Effector memory CD4-positive, alpha-beta T cell (primary cell): ENCODE results near the gene CGA.
A peak's percentile ranks its signal among the peaks of the same experiment; 100 is the strongest.

Experiments used
- DNase-seq, 3 donors: peaks; one replicate each; pipeline ENCODE4 v3.0.0-alpha.2; 2020
- H3K27ac ChIP-seq: 2 replicates; pipeline ENCODE4 v1.7.0; 2013; ENCODE audit warnings: mild to moderate bottlenecking, low read length, moderate library complexity; ENCODE audit not compliant: insufficient read depth, poor library complexity, severe bottlenecking
- H3K27me3 ChIP-seq: replicated peaks from 2 replicates; pipeline ENCODE4 v1.7.0; 2013; ENCODE audit warnings: mild to moderate bottlenecking, low read length; ENCODE audit not compliant: insufficient read depth, control insufficient read depth, poor library complexity, severe bottlenecking
- H3K36me3 ChIP-seq: 2 replicates; pipeline ENCODE4 v1.7.0; 2013; ENCODE audit warnings: mild to moderate bottlenecking, low read length, moderate library complexity; ENCODE audit not compliant: control insufficient read depth, insufficient read depth
- H3K4me1 ChIP-seq: 2 replicates; pipeline ENCODE4 v1.7.0; 2013; ENCODE audit warnings: low read length, mild to moderate bottlenecking; ENCODE audit not compliant: control insufficient read depth, insufficient read depth, poor library complexity, severe bottlenecking
- H3K4me3 ChIP-seq: 2 replicates; pipeline ENCODE4 v1.7.0; 2013; ENCODE audit warnings: low read length, low read depth, mild to moderate bottlenecking; ENCODE audit not compliant: insufficient read depth, poor library complexity, severe bottlenecking
- H3K9me3 ChIP-seq: 2 replicates; pipeline ENCODE4 v1.7.0; 2013; ENCODE audit warnings: mild to moderate bottlenecking, low read length, moderate library complexity; ENCODE audit not compliant: control insufficient read depth

The CGA gene

GRCh38 chr6:87070741-87071140, 24.2 kb downstream of the CGA start:
- no peak for DNase-seq
- Histone ChIP-seq H3K9me3 (no peaks in the 10 kb centered on the region), H3K4me3 (no peak overlapping the region), H3K4me1 (no peaks in the 10 kb centered on the region), H3K27me3 (no peaks in the 10 kb centered on the region), H3K27ac (no peak overlapping the region), H3K36me3 (no peaks in the 10 kb centered on the region)

- no peak overlapping the region for H3K4me3 ChIP-seq
- DNase-seq, result no peak
These were observed 26.1 kb downstream of the CGA start for GRCh38 chr6:87068795-87069194.

GRCh38 chr6:87066449-87067333, 28.2 kb downstream of the CGA start:
- Histone ChIP-seq H3K4me3 (no peak overlapping the region), H3K27ac (no peak overlapping the region), H3K27me3 (no peaks in the 10 kb centered on the region), H3K4me1 (no peaks in the 10 kb centered on the region), H3K36me3 (no peaks in the 10 kb centered on the region), H3K9me3 (no peaks in the 10 kb centered on the region)
- peak in 1 of 3 donors; percentile 15 for DNase-seq

More at GRCh38 chr6:87068795-87069194, 26.1 kb downstream of the CGA start:
- Histone ChIP-seq H3K9me3 (no peaks in the 10 kb centered on the region), H3K4me1 (no peaks in the 10 kb centered on the region), H3K27ac (no peak overlapping the region), H3K36me3 (no peaks in the 10 kb centered on the region), H3K27me3 (no peaks in the 10 kb centered on the region)

DNA sequence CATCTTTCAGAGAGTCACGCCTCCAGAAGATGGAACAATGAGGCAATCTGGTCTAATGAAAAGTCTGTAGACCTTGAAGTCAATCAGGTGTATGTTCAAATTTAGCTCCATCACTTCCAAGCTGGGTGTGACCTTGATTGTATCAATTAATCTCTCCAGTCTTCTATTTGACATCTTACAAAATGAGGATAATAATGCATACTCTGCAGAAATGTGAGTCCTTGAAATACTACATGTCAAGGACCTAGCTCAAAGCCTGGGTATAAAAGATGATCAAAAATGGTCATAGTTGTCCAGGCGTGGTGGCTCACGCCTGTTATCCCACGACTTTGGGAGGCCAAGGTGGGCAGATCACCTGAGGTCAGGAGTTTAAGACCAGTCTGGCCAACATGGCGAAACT, 29.8 kb downstream of the CGA start:
- H3K27ac ChIP-seq, result no peak overlapping the region
- no peaks in the 10 kb centered on the region for H3K36me3 ChIP-seq
- DNase-seq, result no peak
- no peaks in the 10 kb centered on the region for H3K4me1 ChIP-seq
- no peak overlapping the region for H3K4me3 ChIP-seq
- H3K9me3 ChIP-seq, result no peaks in the 10 kb centered on the region
- no peaks in the 10 kb centered on the region for H3K27me3 ChIP-seq

GRCh38 chr6:87059943-87060342, 35.0 kb downstream of the CGA start:
- Histone ChIP-seq H3K9me3 (no peaks in the 10 kb centered on the region), H3K27me3 (no peaks in the 10 kb centered on the region), H3K36me3 (no peaks in the 10 kb centered on the region), H3K27ac (no peak overlapping the region), H3K4me1 (no peaks in the 10 kb centered on the region), H3K4me3 (no peak overlapping the region)
- DNase-seq, result no peak

GRCh38 chr6:87054143-87054833, 40.6 kb downstream of the CGA start:
- no peak overlapping the region for H3K4me3 ChIP-seq
- no peak overlapping the region for H3K27ac ChIP-seq
- no peak for DNase-seq
- no peaks in the 10 kb centered on the region for H3K36me3 ChIP-seq
- H3K27me3 ChIP-seq, result no peaks in the 10 kb centered on the region
- H3K4me1 ChIP-seq, result no peaks in the 10 kb centered on the region
- H3K9me3 ChIP-seq, result no peaks in the 10 kb centered on the region

- Histone ChIP-seq H3K36me3 (no peaks in the 10 kb centered on the region), H3K4me1 (no peaks in the 10 kb centered on the region), H3K4me3 (no peak overlapping the region), H3K27me3 (no peaks in the 10 kb centered on the region), H3K9me3 (no peaks in the 10 kb centered on the region), H3K27ac (no peak overlapping the region)
- DNase-seq, result no peak
These were observed 41.6 kb downstream of the CGA start for GRCh38 chr6:87053312-87053711.

DNA sequence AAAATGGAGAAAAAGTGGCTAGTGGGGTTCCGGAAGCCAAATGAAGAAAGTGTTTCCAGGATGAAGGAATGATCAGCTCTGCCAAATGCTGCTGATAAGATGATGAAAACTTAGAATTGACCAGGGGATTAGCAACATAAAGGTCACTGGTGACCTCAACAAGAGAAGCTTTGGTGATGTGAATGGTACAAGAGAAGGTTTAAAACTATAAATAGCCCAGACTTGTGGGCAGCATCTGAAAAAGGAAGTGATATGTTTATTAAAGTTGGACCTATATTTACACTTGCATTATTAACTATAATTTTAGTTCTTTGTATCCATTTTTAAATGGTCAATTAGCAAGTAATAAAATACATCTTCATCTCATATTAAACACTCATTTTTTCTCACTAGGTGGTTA, 45.1 kb downstream of the CGA start:
- Histone ChIP-seq H3K9me3 (no peaks in the 10 kb centered on the region), H3K27me3 (no peaks in the 10 kb centered on the region), H3K36me3 (no peaks in the 10 kb centered on the region), H3K27ac (no peak overlapping the region), H3K4me3 (no peak overlapping the region), H3K4me1 (no peaks in the 10 kb centered on the region)
- no peak for DNase-seq

DNA sequence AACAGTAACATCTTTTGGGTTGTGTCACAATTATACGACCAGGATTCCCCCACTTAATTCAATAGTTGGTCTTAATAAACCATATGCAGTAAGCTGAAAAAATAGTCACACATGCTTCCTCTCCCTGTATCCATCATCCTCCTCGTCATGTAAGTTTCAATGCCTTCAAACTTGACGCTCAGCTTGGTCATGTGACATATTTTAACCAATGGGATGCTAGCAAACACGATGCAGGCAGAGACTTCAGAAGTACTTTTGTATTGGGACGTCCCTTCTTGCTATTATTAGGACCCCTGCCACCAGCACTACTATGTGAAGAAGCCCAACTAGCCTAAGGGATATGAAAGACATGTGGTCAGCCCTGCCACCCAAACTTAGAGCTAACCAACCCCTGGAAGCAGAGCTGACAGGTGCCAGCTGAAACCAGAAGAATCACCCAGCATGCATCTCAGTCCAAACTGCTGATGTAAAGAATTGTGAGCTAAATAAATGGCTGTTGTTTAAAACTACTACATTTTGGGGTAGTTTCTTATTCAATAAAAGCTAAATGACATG, 49.3 kb downstream of the CGA start:
- Histone ChIP-seq H3K27ac (no peak overlapping the region), H3K27me3 (no peaks in the 10 kb centered on the region), H3K4me3 (no peak overlapping the region), H3K4me1 (no peaks in the 10 kb centered on the region), H3K9me3 (no peaks in the 10 kb centered on the region), H3K36me3 (no peaks in the 10 kb centered on the region)
- no peak for DNase-seq

- H3K27ac ChIP-seq, result no peak overlapping the region
- H3K4me1 ChIP-seq, result no peaks in the 10 kb centered on the region
- no peak overlapping the region for H3K4me3 ChIP-seq
- H3K36me3 ChIP-seq, result no peaks in the 10 kb centered on the region
- H3K9me3 ChIP-seq, result no peaks in the 10 kb centered on the region
- H3K27me3 ChIP-seq, result no peaks in the 10 kb centered on the region
- DNase-seq, result no peak
These were observed 54.2 kb downstream of the CGA start for GRCh38 chr6:87040729-87041128.
